HepG2 (cell line): Measurements from ENCODE around the gene SLC29A1. TPM values are rescaled to one million over a fixed set of nuclear protein-coding genes. Genes with fewer than 3 reads are reported as not detected.

Experiments
- ATAC-seq: fragments of 200-7000 bp; cut with Tn5 transposase; 3 replicates; pipeline ENCODE4 v1.9.1; 2020; ENCODE audit warnings: mild to moderate bottlenecking, moderate library complexity
- BruUV-seq: library from RNA; stranded (reverse); fragments of 400-500 nt; replicated peaks from 2 replicates; lab custom pipeline; 2021; lab: Mats Ljungman, UMichigan
- CTCF ChIA-PET: fragments of 300-600 bp; formaldehyde crosslinking; extraction: SDS; loops from one replicate; lab custom pipeline; 2021; ENCODE audit warnings: low total read pairs, inconsistent platforms, low intra/inter-chr PET ratio; lab: Yijun Ruan, JAX
- POLR2A ChIA-PET: fragments of 350-600 bp; sonication (Branson Sonifier 250); formaldehyde crosslinking; loops from one replicate; lab custom pipeline; 2020; ENCODE audit warnings: antibody characterized with exemption, inconsistent platforms; lab: Yijun Ruan, JAX
- DNase-seq: peaks from one replicate; pipeline ENCODE4 v3.0.0-alpha.2; 2015; ENCODE audit warnings: low spot score
- FAIRE-seq: peaks from 3 replicates; lab custom pipeline; 2011; peaks lifted over from hg19 to GRCh38; lab: Jason Lieb, UNC
- H2AFZ ChIP-seq: one replicate; pipeline ENCODE4 v1.6.1; 2011; ENCODE audit warnings: low read length, inconsistent platforms
- H3K27ac ChIP-seq: fragments of 300-600 bp; 3 replicates; pipeline ENCODE4 v1.8.0; 2011; ENCODE audit warnings: mixed run types, mild to moderate bottlenecking, mixed read lengths, low read length, inconsistent platforms; ENCODE audit not compliant: insufficient read depth; ENCODE audit errors: extremely low read length
- H3K27me3 ChIP-seq, 2 experiments: fragments of 200-600 bp in 1 of 2; 2 replicates in 1 of 2; 3 replicates in 1 of 2; pipeline versions ENCODE4 v1.6.0 to v1.8.0; 2011; ENCODE audit warnings: low read length in 2 of 2, mild to moderate bottlenecking in 2 of 2, moderate library complexity in 2 of 2, inconsistent platforms in 1 of 2; ENCODE audit not compliant: insufficient read depth in 2 of 2, control insufficient read depth in 1 of 2
- H3K36me3 ChIP-seq, 2 experiments: fragments of 200-600 bp in 1 of 2; replicated peaks in 1 of 2; 2 replicates in 1 of 2; 3 replicates in 1 of 2; pipeline versions ENCODE4 v1.5.1 to v1.8.0; 2011; ENCODE audit warnings: low read length in 2 of 2, inconsistent platforms in 1 of 2; ENCODE audit not compliant: insufficient read depth in 2 of 2, control insufficient read depth in 1 of 2
- H3K4me1 ChIP-seq: 2 replicates; pipeline ENCODE4 v1.5.1; 2012; ENCODE audit warnings: low read length, inconsistent platforms; ENCODE audit not compliant: insufficient read depth
- H3K4me2 ChIP-seq: 2 replicates; pipeline ENCODE4 v1.6.0; 2011; ENCODE audit warnings: low read depth, low read length, inconsistent platforms
- H3K4me3 ChIP-seq, 3 experiments: fragments of 200-600 bp in 1 of 3; sonication (generic), shearing (Covaris generic) in 1 of 3; replicated peaks in 1 of 3; 2 replicates each; pipeline ENCODE4 v1.5.1; 2011 to 2016; ENCODE audit warnings: low read length in 3 of 3, inconsistent platforms in 2 of 3, low read depth in 2 of 3, mild to moderate bottlenecking in 2 of 3, control low read depth in 1 of 3, mixed read lengths in 1 of 3; ENCODE audit not compliant: insufficient read depth in 1 of 3
- H3K79me2 ChIP-seq: one replicate; pipeline ENCODE4 v1.6.1; 2011; ENCODE audit warnings: low read length, inconsistent platforms; ENCODE audit not compliant: insufficient read depth
- H3K9ac ChIP-seq: 2 replicates; pipeline ENCODE4 v1.6.0; 2011; ENCODE audit warnings: mild to moderate bottlenecking, low read depth, low read length, inconsistent platforms; ENCODE audit not compliant: insufficient read depth
- H3K9me3 ChIP-seq: 2 replicates; pipeline ENCODE4 v1.5.1; 2012; ENCODE audit warnings: mild to moderate bottlenecking, low read length
- H4K20me1 ChIP-seq: 2 replicates; pipeline ENCODE4 v1.6.0; 2011; ENCODE audit warnings: inconsistent platforms, mild to moderate bottlenecking, low read length, moderate library complexity; ENCODE audit not compliant: insufficient read depth
- ATF7-NPFF ChIP-seq: sonication (generic); formaldehyde crosslinking; IDR thresholded peaks from 2 replicates; pipeline ENCODE4 v1.8.1; 2023; ENCODE audit warnings: mild to moderate bottlenecking, low read depth, missing genetic modification reagents, moderate library complexity
- BRF2 ChIP-seq: sonication (generic); formaldehyde crosslinking; IDR thresholded peaks from 2 replicates; pipeline ENCODE4 v1.8.1; 2022; ENCODE audit warnings: mild to moderate bottlenecking, missing genetic modification reagents
- EP300 ChIP-seq, 3 experiments: sonication (generic) in 1 of 3; formaldehyde crosslinking in 1 of 3; IDR thresholded peaks; 2 replicates each; pipeline versions ENCODE4 v1.5.1 to v1.6.1; 2011 to 2020; ENCODE audit warnings: low read depth in 2 of 3, low read length in 2 of 3, borderline replicate concordance in 1 of 3, improper control_type of control experiment in 1 of 3, mild to moderate bottlenecking in 1 of 3, missing genetic modification reagents in 1 of 3, moderate library complexity in 1 of 3
- MAFK ChIP-seq, 2 experiments: IDR thresholded peaks in 1 of 2; conservative IDR thresholded peaks in 1 of 2; 2 replicates each; pipeline ENCODE4 v1.6.1; 2011; ENCODE audit warnings: improper control_type of control experiment in 2 of 2, low read length in 2 of 2
- MIER3 ChIP-seq: IDR thresholded peaks from 2 replicates; pipeline ENCODE4 v1.6.1; 2016; ENCODE audit warnings: missing compliant biosample characterization, borderline replicate concordance
- MZF1 ChIP-seq: sonication (generic); formaldehyde crosslinking; IDR thresholded peaks from 2 replicates; pipeline ENCODE4 v1.8.1; 2023; ENCODE audit warnings: mild to moderate bottlenecking, missing genetic modification reagents, borderline replicate concordance
- RBAK ChIP-seq: sonication (generic); formaldehyde crosslinking; IDR thresholded peaks from 2 replicates; pipeline ENCODE4 v1.5.1; 2020; ENCODE audit warnings: mild to moderate bottlenecking, missing genetic modification reagents
- REPIN1 ChIP-seq: sonication (generic); formaldehyde crosslinking; IDR thresholded peaks from 2 replicates; pipeline ENCODE4 v1.8.0; 2022; ENCODE audit warnings: missing genetic modification reagents, low read depth, mild to moderate bottlenecking, borderline replicate concordance
- TFAP4 ChIP-seq: sonication (generic); IDR thresholded peaks from 2 replicates; pipeline ENCODE4 v1.6.1; 2016; ENCODE audit warnings: low read depth, borderline replicate concordance
- ZMYM2 ChIP-seq: sonication (generic); formaldehyde crosslinking; IDR thresholded peaks from 2 replicates; pipeline ENCODE4 v1.8.0; 2022; ENCODE audit warnings: mild to moderate bottlenecking, missing genetic modification reagents
- ZNF275 ChIP-seq: sonication (generic); formaldehyde crosslinking; IDR thresholded peaks from 2 replicates; pipeline ENCODE4 v1.8.0; 2022; ENCODE audit warnings: missing genetic modification reagents, mild to moderate bottlenecking, inconsistent platforms, borderline replicate concordance
- ZNF598 ChIP-seq: sonication (generic); formaldehyde crosslinking; IDR thresholded peaks from 2 replicates; pipeline ENCODE4 v1.5.1; 2020; ENCODE audit warnings: mild to moderate bottlenecking, missing genetic modification reagents, borderline replicate concordance
- WGBS: methylation state at CpG from one replicate; pipeline ENCODE4 v1.1.6; 2017; ENCODE audit warnings: low lambda C conversion rate; 5-methylcytosine and 5-hydroxymethylcytosine counted together
- in situ Hi-C: cut with HindIII; loops from 2 replicates; pipeline ENCODE4 v1.10.0; 2017; ENCODE audit warnings: low pct_unique_long_range_greater_than_20kb; ENCODE audit not compliant: extremely low pct_ligation_motif_present
- intact Hi-C: fragments of 100-400 bp; cut with micrococcal nuclease; formaldehyde crosslinking; loops from one replicate; pipeline ENCODE4 v1.10.0; 2022; ENCODE audit not compliant: unreplicated experiment
- polyA plus RNA-seq, 8 experiments: library from polyadenylated mRNA; depleted of rRNA in 3 of 8; stranded (reverse) in 7 of 8; unstranded in 1 of 8; fragments of >200 nt; fragmentation: Illumina TruSeq in 4 of 8; extraction: Trizol in 4 of 8; gene quantifications; 2 replicates each; pipeline versions ENCODE4 v1.2.1 to v1.2.3, GENCODE V29; 2011 to 2016; ENCODE audit warnings: low read depth in 4 of 8, missing spikeins in 1 of 8, mixed read lengths in 1 of 8; ENCODE audit not compliant: insufficient read depth in 1 of 8
- total RNA-seq, 5 experiments: library from RNA; depleted of rRNA; stranded (reverse); fragments of >200 nt; fragmentation: Illumina TruSeq; extraction: Trizol; gene quantifications; 2 replicates each; pipeline ENCODE4 v1.2.3, GENCODE V29; 2016; ENCODE audit warnings: low read depth in 1 of 5
- TF ChIP-seq, protein P1 (sequence below): sonication (generic); formaldehyde crosslinking; IDR thresholded peaks from 2 replicates; pipeline ENCODE4 v1.9.0; 2022; ENCODE audit warnings: missing genetic modification reagents, mild to moderate bottlenecking, borderline replicate concordance

The SLC29A1 gene
- total and polyA plus RNA-seq, 2 of the 13 experiments (the other 11 are each of a cell fraction or from before 2014, with no cell fraction given): 43.2 to 106 TPM

GRCh38 chr6:44237021-44237812 is 13.8 kb downstream of the SLC29A1 start (continued):
- TF ChIP-seq MAFK (conservative IDR thresholded peaks at IDR 0.05 in 1 of 2, IDR thresholded peaks at IDR 0.05 in 1 of 2; ENCODE audit: low read length in 2 of 2) (peak; percentile 31 to 36; a peak in 2 of 4 replicates), ZMYM2 (CRISPR knock-in tag) (peak; percentile 59; the same call in 1 of the 2 replicates), MZF1 (CRISPR knock-in tag) (no peak), RBAK (CRISPR knock-in tag) (0 out of 2 replicates have a peak, but pooled peaks have one; percentile 17), MIER3 (CRISPR knock-in tag) (peak; percentile 55; the same call in 1 of the 2 replicates), TFAP4 (peak; percentile 98)
- TF ChIP-seq, all 625 proteins: peak for 144

GRCh38 chr6:44237813-44238433 is 14.5 kb downstream of the SLC29A1 start:
- 1% methylated on average over 42 of the region's 42 CpGs for WGBS
- ChIA-PET POLR2A (interaction anchor here (0.8 to 3.1 kb wide), 14 partner anchors 9 to 143 kb away, joined by 3 to 62 read pairs (median 5); partner anchors contain the start of genes HSP90AB1, MYMX and SLC29A1), CTCF (interaction anchor here (0.9 to 5.3 kb wide), 4 partner anchors 16 to 142 kb away, joined by 3 to 36 read pairs (median 8); no protein-coding TSS in a partner anchor)
- Histone ChIP-seq H3K36me3 (peaks cover 0 to 6% of the 10 kb centered on the region in 2 experiments; a peak in 3 of 5 replicates), H3K27me3 (no peaks in the 10 kb centered on the region), H2AFZ (no peak overlapping the region), H3K4me2 (peak overlapping the region; percentile 90), H3K9me3 (no peaks in the 10 kb centered on the region), H3K79me2 (no peaks in the 10 kb centered on the region), H3K4me1 (peaks cover 69% of the 10 kb centered on the region), H3K4me3 (peak overlapping the region; percentile 53 to 78 (median 60); a peak in 5 of 6 replicates), H4K20me1 (no peaks in the 10 kb centered on the region), H3K9ac (peak overlapping the region; percentile 63), H3K27ac (peak overlapping the region; percentile 57)
- intact Hi-C loops: loop anchor here (5.0 kb wide), 1 partner anchor 126 kb away; no protein-coding TSS in a partner anchor
- in situ Hi-C loops: loop anchor here (5.0 kb wide), 1 partner anchor 136 kb away; no protein-coding TSS in a partner anchor
- peak; percentile 82 for ATAC-seq
- peak; percentile 51 for DNase-seq
- no peak for FAIRE-seq
- BruUV-seq: TSS peak; percentile 61
- TF ChIP-seq REPIN1 (CRISPR knock-in tag) (peak; percentile 32; the same call in 1 of the 2 replicates), ATF7-NPFF (peak; percentile 82), EP300 (IDR thresholded peaks at IDR 0.05; ENCODE audit: low read depth in 2 of 2, low read length in 2 of 2) (no peak), EP300 (CRISPR knock-in tag; IDR thresholded peaks at IDR 0.05; ENCODE audit: borderline replicate concordance) (peak; percentile 60; the same call in 1 of the 2 replicates), ZNF598 (CRISPR knock-in tag) (peak; percentile 88; the same call in 1 of the 2 replicates), BRF2 (CRISPR knock-in tag) (peak; percentile 67; the same call in 1 of the 2 replicates), ZNF275 (CRISPR knock-in tag) (peak; percentile 82; the same call in 1 of the 2 replicates)
- TF ChIP-seq, protein P1, sequence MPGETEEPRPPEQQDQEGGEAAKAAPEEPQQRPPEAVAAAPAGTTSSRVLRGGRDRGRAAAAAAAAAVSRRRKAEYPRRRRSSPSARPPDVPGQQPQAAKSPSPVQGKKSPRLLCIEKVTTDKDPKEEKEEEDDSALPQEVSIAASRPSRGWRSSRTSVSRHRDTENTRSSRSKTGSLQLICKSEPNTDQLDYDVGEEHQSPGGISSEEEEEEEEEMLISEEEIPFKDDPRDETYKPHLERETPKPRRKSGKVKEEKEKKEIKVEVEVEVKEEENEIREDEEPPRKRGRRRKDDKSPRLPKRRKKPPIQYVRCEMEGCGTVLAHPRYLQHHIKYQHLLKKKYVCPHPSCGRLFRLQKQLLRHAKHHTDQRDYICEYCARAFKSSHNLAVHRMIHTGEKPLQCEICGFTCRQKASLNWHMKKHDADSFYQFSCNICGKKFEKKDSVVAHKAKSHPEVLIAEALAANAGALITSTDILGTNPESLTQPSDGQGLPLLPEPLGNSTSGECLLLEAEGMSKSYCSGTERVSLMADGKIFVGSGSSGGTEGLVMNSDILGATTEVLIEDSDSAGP (CRISPR knock-in tag): peak; percentile 75; the same call in 1 of the 2 replicates
